ENCODE data around the gene PLEK2. TPM values are rescaled to one million over a fixed set of nuclear protein-coding genes. Genes with fewer than 3 reads are reported as not detected.

Gene PLEK2
- polyA plus RNA-seq, 12 donors, result 0.36 to 8.2 (median 1.1) TPM; not detected in 3

DNA sequence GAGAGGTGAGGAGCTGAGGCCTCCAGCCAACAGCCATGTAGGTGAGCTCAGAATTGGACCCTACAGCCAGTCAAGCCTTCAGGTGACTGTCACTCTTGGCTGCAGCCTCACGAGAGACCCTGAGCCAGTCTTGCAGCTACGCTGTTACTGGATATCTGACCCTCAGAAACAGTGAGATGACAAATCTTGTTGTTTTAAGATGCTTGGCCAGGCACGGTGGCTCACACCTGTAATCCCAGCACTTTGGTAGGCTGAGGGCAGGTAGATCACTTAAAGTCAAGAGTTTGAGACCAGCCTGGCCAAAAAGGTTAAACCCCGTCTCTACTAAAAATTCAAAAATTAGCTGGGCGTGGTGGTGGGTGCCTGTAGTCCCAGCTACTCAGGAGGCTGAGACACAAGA lies 6.2 kb downstream of the PLEK2 start:
- DNase-seq, result no peak

DNA sequence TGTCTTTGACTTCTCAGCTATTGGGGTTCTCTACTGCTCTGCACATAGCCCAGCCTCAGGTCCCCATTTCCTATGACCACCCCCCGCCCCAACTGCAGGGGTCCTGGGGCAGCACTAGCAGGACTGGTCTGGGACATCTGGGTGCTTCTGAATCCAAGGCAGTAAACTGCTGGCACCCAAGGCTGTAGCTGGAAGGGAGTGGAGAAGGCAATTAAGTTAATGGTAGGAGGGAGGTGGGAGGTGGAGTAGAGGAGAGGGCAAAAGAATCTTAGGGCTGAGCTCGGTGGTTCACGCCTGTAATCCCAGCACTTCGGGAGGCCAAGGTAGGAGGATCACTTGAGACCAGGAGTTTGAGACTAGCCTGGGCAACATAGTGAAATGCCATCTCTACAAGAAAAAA lies 11.5 kb downstream of the PLEK2 start:
- DNase-seq, result no peak

DNA sequence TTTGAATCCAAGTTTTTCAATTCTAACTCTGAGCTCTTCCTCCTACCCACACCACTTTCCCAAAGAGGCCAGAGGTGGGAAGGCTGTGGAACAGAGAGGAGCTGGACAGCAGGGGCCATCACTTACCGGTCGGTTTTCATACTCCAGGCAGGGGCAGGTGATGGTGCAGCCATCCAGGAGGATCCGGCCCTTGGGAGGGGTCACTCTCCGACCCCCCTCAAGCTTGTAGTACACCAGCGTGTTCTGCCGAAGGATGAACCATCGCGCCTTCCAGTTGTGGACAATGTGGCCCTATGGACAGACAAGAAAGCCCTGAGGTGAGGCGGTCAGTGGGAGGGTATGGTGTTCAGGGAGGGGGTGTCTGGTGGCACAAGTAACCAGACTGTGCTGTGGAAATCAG lies 14.4 kb downstream of the PLEK2 start:
- no peak for DNase-seq

DNA sequence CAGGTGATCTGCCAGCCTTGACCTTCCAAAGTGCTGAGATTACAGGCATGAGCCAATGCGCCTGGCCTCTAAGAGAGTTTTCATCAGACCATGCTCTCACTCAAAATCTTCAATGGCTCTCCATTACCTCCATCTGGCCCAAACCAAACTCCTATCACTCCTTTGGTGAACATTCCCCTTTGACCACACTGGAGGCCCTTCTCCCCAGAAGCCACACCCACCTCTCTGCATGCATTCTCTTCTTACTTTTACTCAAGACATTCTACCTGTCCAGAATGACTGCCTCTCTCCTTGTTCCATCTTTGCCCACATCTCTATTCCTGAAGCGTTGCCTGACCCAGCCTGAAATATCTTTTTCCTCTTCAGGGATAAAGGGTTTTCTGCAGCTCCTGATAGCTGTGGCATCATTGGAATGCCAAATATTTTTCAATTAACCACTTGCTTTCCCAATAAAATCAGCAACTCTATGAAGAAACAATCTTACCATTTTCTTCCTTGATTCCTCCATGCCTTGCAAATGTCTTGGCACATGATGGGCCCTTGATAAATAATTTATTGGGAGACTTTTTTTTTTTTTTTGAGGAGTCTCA lies 15.5 kb downstream of the PLEK2 start:
- DNase-seq, result no peak

DNA sequence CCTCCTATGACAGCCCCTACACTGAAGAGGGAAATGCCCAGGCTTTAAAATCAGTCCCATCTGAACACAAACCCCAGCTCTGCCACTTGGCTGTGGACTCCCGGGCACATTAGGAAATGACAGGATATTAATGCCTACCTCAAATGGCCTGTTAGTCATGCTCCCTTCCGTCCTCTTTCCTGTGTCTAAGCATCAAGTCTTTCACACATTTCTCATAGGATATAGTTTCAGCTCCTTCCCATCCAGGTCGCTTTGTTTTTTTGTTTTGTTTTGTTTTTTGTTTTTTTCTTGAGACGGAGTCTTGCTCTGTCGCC lies 16.1 kb downstream of the PLEK2 start:
- no peak for DNase-seq

DNA sequence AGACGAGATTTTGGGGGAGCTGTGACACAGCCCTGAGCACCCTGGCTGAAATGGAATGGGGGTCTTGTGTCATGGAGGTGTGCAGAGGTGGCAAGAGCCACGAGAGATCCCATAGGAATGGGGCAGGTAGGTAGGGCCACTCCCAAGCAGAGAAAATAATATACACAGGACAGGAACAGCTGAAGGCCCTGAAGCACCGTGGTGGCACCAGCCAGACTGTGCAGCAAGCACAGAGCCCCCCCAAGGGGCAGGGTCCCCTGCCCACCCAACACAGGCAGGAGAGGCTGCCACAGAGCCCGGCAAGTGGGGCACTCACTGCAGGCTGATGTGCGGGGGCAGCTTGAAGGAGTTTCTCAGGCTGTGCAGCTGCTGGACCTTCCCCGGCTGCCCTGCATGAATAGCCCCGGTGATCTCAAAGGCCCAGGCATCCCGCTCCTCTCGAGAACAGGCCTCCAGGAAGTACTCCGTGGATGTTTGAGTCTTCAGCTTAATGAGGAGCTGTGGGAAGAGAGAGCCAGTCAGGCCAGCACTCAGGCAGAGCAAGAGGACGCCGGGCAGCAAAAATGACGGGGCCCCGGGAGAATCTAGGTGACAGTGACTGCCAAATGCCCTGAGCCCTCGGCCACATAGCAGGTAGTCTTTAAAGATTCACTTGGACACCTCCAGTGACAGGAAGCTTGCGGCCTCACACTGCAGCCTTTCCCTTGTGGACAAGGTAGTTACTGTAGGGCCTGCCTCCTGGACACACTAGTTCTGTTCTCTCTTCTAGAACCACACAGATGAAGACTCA lies 16.7 kb downstream of the PLEK2 start:
- no peak for DNase-seq

DNA sequence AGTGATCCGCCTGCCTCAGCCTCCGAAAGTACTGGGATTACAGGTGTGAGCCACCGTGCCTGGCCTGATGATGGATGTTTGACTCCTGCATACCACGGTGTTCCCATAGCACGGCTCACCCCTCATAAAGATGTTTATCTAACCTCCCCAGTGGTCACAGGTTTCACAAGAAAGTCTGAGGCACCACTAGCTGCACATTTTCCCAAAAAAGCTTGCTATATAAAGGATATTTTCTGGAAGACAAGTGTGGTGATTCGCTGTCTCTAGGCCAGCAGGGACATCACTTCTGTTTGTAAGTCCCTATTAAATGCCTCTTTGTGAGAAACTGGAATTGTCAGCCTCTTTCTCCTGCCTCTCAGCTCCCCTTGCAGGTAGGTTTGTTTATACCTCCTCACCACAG lies 18.3 kb downstream of the PLEK2 start:
- DNase-seq, result no peak

DNA sequence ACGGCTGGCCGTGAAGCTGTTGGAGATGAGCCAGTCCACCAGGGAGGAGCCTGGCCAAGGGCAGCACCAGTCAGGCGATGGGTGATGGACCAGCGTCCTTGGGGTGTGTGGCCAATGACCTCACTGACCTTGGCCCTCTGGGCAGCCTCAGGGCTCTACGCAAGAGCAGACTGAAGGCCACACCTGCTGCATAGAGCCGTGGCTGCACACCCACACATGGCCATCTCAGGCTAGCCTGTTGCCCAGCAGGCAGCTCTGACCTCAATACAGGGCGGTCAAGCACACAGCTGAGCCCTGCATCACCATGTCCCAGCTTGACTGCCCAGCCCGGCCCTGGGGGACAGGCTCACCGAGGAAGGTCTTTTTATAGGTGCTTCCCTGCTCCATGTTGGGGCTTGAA lies 19.2 kb downstream of the PLEK2 start:
- DNase-seq, result no peak

DNA sequence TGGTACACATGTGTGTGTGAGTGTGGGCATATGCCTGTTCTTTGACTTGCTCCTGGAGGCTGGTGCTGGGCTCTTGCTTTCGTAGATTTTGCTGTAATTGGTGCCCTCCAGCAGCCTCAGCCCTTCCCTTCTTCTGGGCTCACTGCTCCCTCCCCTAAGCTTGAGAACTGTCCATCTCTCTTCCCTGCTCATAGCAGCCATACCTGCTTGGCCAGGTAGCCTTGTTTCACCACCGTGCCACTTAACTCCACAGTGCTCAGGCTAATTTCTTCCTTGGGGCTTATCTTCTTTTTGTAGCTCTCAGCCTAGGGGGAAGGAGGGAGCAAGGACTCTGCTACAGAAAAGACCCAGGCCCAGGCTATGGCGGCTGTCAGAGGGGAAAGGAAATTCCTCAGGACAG lies 19.8 kb downstream of the PLEK2 start:
- no peak for DNase-seq

DNA sequence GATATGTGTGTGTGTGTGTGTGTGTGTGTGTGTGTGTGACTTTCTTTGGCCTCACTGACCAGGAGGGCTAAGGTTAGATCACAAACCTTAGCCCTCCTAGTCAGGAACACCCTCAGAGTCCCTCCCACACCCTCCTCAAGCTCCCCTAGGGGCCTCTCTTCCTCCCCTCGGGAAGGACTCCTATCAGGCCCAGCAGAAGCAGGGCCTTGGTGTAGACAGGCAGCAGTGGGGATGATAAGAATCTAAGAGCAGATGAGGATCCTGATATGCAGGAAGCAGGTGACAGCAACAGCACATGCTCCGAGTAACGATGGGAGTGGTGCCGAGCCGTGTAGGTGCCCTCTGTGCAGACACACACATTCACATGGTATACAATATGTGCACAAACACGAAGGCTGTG lies 20.7 kb downstream of the PLEK2 start:
- DNase-seq, result no peak

DNA sequence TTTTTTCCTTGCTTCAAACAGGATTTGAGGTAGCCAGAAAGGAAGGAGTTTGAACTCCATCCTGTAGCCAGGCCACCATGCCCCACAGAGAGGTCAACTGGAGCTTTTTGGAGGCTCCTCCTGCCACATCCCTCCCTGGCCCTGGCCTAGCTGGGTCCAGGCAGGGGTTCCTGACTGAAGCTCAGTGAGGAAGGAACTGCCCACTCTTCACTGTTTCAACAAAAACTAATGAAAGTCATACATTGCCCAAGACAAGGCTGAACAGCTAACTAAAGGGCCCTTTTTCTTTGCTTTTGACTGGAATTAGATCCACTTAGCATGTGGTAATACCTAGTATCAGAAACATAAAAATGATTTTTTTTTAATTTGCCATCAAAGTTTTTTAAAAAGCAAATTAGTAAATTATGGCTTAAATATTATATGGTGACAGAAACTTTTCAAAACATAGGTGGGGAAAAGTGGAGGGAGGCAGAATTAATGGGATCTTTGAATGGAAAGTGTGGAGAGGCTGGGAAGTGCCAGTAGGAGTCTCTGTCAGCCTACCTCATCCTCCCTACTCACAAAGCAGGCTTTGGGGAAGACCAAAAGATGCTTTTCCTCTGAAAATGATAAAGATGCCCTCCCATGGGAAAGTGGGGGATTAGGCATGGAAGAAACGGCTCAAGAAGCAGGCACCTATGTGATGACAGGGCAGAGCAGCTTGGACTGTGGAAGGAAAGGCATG lies 22.0 kb downstream of the PLEK2 start:
- no peak for DNase-seq

DNA sequence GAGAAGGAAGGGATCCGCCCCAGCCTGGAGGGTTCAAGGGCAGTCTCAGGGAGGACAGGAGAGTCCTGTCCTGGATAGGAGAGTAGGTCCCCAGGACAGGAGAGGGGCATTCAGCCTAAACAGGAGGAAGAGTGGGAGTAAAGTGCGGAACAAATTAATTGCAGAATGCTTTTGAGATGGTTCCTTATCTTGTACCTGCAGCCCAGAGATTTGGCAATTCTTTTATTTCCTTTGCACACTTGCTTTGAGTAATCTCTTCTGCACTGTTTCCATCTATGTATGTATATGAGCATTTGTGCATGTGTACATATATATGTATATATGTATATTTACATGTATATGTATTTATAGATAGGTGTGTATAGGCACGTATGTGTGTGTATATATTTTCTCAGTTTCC lies 22.7 kb downstream of the PLEK2 start:
- DNase-seq, result no peak

DNA sequence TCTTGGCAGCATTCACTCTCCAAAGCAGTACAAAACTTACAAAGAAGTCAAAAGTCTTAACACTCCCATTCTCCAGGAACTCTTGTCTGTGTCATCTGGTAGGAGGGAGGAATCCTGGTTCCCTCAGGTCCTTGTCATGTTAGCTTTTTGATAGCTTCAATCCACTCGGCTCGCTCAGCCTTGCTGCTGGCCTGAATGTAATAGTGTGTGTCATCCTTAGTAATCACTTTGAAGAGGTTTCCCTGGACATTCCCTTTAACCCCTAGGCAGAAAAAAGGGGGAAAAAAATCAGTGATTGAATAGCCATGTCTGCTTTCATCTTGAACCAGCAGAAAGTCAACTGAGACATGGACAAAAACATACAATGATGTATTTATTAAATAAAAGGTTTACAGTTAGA lies 24.8 kb downstream of the PLEK2 start:
- DNase-seq, result no peak

DNA sequence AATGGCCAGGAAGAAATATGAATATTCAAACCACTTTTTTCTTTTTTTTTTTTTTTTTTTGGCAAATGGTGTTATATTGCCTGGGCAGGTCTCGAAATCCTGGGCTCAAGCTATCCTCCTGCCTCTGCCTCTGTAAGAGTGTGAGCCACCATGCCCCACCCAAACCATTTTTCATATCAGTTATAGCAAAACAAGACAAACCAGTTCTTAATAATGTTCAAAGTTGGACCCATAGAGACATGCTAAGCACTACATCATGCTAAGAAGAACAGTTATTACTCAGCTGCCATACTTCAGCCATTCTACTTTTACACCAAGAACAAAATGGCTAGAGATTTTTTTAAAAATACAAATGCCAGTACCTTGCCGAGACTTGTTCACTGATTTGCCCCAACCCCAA lies 26.3 kb downstream of the PLEK2 start:
- DNase-seq, result no peak

DNA sequence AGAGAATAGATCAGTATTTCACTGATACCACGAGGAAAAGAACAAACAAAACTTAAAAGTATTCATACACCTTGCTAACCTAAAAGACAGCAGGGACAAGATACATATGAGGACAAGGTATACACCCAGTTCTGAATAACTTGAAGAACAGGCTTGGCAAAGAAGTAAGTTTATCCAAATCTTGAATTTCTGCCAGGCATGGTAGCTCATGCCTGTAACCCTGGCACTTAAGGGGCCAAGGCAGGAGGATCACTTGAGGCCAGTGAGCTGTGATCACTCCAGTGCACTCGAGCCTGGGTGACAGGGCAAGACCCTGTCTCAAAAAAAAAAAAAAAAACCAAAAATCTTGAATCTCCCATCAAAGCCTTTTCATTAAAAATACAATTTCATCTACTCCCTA lies 26.8 kb downstream of the PLEK2 start:
- DNase-seq, result no peak

DNA sequence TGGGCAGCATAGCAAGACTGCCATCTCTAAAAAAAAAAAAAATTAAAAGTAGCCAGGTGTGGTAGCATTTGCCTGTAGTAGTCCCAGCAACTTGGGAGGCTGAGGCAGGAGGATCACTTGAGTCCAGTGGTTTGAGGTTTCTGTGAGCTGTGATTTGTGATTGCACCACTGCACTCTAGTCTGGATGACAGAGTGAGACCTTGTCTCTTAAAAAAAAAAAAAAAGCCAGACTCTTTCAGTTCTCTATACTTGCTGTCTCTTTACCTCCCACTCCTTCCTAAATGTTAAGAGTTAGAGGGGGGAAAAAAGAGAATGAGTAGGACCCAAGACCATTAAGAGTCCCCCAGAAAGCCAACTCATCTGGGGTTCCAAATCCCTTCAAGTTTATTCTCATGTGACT lies 34.0 kb downstream of the PLEK2 start:
- no peak for DNase-seq

DNA sequence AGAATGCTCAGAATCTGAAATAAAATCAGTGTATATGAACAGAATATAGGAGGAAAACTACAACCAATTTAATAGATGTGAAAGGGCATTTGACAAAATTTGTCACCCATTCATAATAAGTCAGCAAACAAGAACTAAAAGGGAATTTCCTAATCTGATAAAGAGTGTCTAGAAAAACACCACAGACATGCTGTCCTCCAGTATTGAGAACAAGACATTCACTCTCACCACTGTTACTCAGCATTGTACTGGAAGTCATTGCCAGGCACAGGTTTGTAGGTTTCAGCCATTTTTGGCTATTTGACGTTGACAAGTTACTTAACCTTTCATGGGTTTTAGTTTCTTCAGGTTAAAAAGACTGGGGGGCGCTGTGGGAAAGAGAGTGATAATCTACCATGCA lies 38.6 kb downstream of the PLEK2 start:
- no peak for DNase-seq

DNA sequence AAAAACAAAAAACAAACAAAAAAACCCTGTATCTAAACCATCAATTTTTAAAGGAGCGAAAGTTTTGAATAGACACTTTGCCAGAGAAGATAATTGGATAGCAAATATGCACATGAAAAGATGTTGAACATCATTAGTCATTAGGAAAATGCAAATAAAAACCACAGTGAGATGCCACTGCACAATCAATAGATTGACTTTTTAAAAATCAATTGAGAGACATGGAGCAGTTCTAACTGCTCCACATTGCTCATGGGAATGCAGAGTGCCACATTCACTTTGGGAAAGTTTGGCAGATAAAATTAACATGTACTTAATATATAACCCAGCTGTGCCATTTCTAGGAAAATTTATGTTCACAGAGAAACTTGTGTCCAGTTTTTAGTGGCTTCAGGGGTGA lies 39.1 kb downstream of the PLEK2 start:
- no peak for DNase-seq

DNA sequence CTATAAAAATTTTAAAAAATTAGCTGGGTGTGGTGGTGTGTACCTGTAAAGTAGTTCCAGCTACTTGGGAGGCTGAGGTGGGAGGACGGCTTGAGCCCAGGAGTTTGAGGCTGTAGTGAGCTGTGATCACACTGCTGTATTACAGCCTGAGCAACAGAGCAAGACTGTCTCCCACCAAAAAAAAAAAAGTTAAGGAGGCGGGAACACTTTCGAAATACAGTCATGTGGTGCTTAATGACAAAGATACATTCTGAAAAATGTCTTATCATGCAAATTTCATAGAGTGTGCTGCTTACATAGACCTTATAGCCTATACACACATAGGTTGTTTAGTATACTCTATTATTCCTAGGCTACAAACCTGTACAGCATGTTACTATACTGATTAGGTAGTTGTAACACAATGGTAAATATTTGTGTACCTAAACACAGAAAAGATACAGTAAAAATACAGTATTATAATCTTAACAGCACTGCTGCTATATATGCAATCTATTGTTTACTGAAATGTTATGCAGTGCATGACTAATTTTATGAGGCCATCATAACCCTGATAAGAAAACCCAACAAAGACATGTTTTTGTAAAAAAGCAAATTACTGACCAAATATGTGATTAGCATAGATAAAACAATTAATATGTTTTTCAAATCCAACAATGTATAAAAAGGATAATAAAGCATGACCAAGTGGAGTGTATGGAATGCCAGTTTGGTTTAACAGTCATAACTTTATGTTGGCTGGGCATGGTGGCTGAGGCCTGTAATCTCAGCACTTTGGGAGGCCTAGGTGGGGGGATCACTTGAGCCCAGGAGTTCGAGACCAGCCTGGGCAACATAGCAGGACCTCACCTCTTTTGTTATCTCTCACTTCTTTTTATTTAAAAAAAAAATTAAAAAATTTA lies 40.5 kb downstream of the PLEK2 start:
- DNase-seq, result no peak

DNA sequence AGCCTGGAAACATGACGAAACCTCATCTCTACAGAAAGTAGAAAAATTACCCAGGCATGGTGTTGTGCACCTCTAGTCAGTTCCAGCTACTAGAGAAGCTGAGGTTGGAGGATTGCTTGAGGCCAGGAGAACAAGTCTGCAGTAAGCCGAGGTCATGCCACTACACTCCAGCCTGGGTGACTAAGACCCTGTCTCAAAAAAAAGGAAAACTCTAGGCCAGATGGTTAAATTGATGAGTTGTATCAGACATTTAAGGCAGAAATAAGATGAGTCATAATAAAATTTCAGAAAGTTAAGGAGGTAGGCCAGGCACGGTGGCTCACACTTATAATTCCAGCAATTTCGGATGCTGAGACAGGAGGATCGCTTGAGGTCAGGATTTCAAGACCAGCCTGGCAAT lies 41.1 kb downstream of the PLEK2 start:
- no peak for DNase-seq

DNA sequence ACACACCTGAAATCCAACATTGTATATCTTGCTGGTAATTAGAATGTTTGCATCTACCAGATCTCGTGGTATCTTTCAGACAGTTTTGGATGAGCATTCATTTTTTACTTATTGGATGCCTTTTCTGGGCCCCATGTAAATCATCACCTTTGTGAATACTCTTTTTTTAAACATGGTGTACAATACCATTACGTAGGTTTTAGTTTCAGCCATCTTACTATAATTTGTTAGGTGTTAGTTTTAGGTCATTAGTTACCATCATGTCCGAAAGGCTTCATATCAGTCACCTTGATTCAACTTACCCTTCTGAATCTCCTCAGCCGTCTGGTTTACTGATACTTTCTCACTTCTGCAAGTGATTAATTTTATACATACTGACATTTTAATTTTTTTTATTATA lies 46.5 kb downstream of the PLEK2 start:
- DNase-seq, result no peak

DNA sequence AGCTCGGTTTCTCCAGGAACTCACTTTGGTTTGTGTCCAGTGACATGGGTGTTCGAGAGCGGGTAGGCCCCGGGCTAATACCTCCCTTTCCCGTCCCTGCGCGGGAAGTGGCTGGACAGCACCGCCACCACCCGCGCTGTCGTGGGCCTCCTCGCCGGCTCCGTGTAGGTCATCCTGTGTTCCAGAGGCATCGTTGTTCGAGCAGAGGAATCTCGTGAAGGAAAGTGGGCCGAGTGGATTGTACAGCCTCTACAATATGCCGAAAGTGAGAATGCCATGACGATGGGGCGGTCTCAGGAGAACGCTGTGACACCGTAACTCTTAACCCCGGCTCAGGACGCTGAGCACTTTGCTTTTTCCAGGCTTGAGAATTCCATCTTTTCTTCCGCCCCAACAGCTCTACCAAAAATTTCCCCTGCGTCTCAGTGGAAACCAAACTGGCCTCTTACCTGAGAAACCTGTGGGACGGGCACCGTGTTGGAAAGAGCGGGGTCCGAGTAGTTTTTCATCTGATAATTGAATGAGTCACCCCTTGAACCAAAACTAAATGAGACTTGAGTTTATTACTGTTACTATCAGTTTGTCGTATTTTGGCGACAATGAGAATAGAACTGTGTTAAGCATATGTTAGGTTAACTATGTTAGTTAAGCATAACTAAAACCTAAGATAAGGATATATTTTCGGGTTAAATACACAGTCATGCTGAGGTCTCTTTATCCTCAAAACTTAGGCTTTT lies 51.3 kb downstream of the PLEK2 start:
- no peak for DNase-seq

Measured in muscle of arm (tissue), 12 donors.